Gastroesophageal sphincter (tissue), 4 donors: ENCODE results near the gene IYD. TPM values are rescaled to one million over a fixed set of nuclear protein-coding genes. Genes with fewer than 3 reads are reported as not detected.

Experiments used
- ATAC-seq: fragments of 150-250 bp; one replicate; pipeline ENCODE4 v1.9.1; 2016; ENCODE audit warnings: mild to moderate bottlenecking, moderate library complexity
- H3K27ac ChIP-seq, 4 donors: fragments of 200-600 bp; sonication (generic) in 3 of 4; 1 replicate in 3 of 4; 2 replicates in 1 of 4; pipeline ENCODE4 v1.5.1; 2016 to 2019
- H3K27me3 ChIP-seq: fragments of 200-600 bp; sonication (generic); one replicate; pipeline ENCODE4 v1.5.1; 2019
- H3K36me3 ChIP-seq, 2 donors: fragments of 200-600 bp; sonication (generic); one replicate each; pipeline ENCODE4 v1.5.1; 2019; ENCODE audit warnings: control low read depth in 1 of 2
- H3K4me1 ChIP-seq, 3 donors: fragments of 200-600 bp; sonication (generic); 1 replicate in 2 of 3; 2 replicates in 1 of 3; pipeline ENCODE4 v1.5.1; 2016 to 2019; ENCODE audit warnings: control low read depth in 2 of 3
- H3K4me3 ChIP-seq, 2 donors: fragments of 200-600 bp; sonication (generic); one replicate each; pipeline ENCODE4 v1.5.1; 2019; ENCODE audit warnings: mild to moderate bottlenecking in 1 of 2, moderate library complexity in 1 of 2
- H3K9me3 ChIP-seq, 3 donors: fragments of 200-600 bp; sonication (generic); one replicate each; pipeline ENCODE4 v1.5.1; 2017 to 2019; ENCODE audit warnings: control low read depth in 2 of 3
- EP300 ChIP-seq: sonication (generic); formaldehyde crosslinking; IDR thresholded peaks from one replicate; pipeline ENCODE4 v1.6.1; 2017; ENCODE audit warnings: antibody characterized with exemption, mild to moderate bottlenecking
- POLR2A ChIP-seq, 2 donors: fragments of 450-650 bp; IDR thresholded peaks; one replicate each; pipeline ENCODE4 v1.6.1; 2017; ENCODE audit warnings: antibody characterized with exemption in 2 of 2, mild to moderate bottlenecking in 2 of 2, moderate library complexity in 1 of 2
- POLR2AphosphoS5 ChIP-seq: sonication (generic); formaldehyde crosslinking; IDR thresholded peaks from one replicate; pipeline ENCODE4 v1.6.1; 2017; ENCODE audit warnings: antibody characterized with exemption
- WGBS, 2 donors: methylation state at CpG; one replicate each; pipeline ENCODE4 v1.1.5; 2018; ENCODE audit warnings: low coverage in 1 of 2; 5-methylcytosine and 5-hydroxymethylcytosine counted together
- total RNA-seq, 4 donors: library from RNA; depleted of rRNA; stranded (reverse); fragments of >200 nt; gene quantifications; one replicate each; pipeline ENCODE4 v1.1.0, GENCODE V29; 2016
- TF ChIP-seq, protein P1 (sequence below), 4 experiments: fragments of 200-600 bp in 2 of 4; fragments of 450-650 bp in 2 of 4; sonication (generic) in 1 of 4; IDR thresholded peaks; one replicate each; pipeline ENCODE4 v1.5.1; 2017 to 2019; ENCODE audit warnings: antibody characterized with exemption in 4 of 4, mild to moderate bottlenecking in 2 of 4, moderate library complexity in 2 of 4

The IYD gene
- total RNA-seq, 4 donors from 2014 or later = not detected

GRCh38 chr6:150417250-150417649, 48.4 kb downstream of the IYD start:
- no peak for ATAC-seq
- H3K27me3 ChIP-seq = peaks cover 7% of the 10 kb centered on the region
- no peaks in the 10 kb centered on the region for H3K9me3 ChIP-seq
- WGBS, 2 donors = 50 to 58% methylated on average over 3 to 4 of the region's 6 CpGs
- no peak overlapping the region for H3K27ac ChIP-seq
- H3K4me1 ChIP-seq = peaks cover 0 to 12% (median 0%) of the 10 kb centered on the region in 3 donors
- H3K36me3 ChIP-seq = no peaks in the 10 kb centered on the region
- no peak overlapping the region for H3K4me3 ChIP-seq
- TF ChIP-seq EP300 (no peak), POLR2A (IDR thresholded peaks at IDR 0.05) (no peak), POLR2AphosphoS5 (no peak)
- TF ChIP-seq, protein P1, sequence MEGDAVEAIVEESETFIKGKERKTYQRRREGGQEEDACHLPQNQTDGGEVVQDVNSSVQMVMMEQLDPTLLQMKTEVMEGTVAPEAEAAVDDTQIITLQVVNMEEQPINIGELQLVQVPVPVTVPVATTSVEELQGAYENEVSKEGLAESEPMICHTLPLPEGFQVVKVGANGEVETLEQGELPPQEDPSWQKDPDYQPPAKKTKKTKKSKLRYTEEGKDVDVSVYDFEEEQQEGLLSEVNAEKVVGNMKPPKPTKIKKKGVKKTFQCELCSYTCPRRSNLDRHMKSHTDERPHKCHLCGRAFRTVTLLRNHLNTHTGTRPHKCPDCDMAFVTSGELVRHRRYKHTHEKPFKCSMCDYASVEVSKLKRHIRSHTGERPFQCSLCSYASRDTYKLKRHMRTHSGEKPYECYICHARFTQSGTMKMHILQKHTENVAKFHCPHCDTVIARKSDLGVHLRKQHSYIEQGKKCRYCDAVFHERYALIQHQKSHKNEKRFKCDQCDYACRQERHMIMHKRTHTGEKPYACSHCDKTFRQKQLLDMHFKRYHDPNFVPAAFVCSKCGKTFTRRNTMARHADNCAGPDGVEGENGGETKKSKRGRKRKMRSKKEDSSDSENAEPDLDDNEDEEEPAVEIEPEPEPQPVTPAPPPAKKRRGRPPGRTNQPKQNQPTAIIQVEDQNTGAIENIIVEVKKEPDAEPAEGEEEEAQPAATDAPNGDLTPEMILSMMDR (IDR thresholded peaks at IDR 0.05) = no peak

- peaks cover 7% of the 10 kb centered on the region for H3K27me3 ChIP-seq
- H3K36me3 ChIP-seq = no peaks in the 10 kb centered on the region
- H3K27ac ChIP-seq = peak overlapping the region in 3 of 4 donors; percentile 34 to 73 (median 60)
- peak; percentile 79 for ATAC-seq
- 10% methylated on average over 12 of the region's 12 CpGs for WGBS, 2 donors
- H3K4me1 ChIP-seq = peaks cover 0 to 12% (median 0%) of the 10 kb centered on the region in 3 donors
- peak overlapping the region; percentile 17 to 48 for H3K4me3 ChIP-seq
- no peaks in the 10 kb centered on the region for H3K9me3 ChIP-seq
- TF ChIP-seq, protein P1 (IDR thresholded peaks at IDR 0.05) = peak; percentile 60 to 85 (median 76)
- no peak for TF ChIP-seq EP300
These were observed 49.4 kb downstream of the IYD start for GRCh38 chr6:150417899-150418826.

DNA sequence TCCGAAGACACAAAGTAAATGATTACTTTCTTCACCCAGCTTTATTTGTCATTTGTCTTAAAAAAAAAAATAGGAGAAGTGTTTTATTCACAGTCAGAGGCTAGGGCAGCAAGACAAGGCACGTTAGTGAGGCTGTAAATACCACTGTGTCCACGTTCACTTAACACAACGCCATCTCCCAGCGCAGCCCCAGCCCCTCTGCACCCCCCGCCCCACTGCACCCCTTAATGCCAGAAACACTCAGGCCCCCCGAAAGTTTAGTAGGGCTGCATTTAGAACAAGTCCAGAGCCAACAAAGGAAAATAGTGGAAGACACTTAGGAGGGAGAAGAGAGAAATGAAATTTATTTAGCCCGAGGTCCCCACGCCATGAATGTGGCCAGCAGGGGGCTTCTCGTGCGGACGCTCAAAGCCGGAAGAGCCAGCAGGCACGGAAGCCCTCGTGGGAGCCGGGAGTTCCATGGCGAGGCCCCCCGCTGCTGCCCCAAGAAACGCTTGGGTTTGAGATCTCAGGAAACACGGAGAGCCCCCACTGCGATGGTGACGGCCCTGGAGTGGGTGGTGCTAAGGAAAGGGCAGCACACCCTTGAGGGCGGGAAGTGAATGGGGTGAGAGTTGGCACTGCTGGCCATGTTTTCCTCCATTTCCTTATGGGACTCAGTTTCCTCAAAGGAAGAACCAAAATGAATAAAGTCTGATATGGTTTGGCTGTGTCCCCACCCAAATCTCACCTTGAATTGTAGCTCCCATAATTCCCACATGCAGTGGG, 50.2 kb downstream of the IYD start:
- peaks cover 7% of the 10 kb centered on the region for H3K27me3 ChIP-seq
- peak overlapping the region; percentile 17 to 48 for H3K4me3 ChIP-seq
- H3K4me1 ChIP-seq = peaks cover 0 to 12% (median 0%) of the 10 kb centered on the region in 3 donors
- H3K9me3 ChIP-seq = no peaks in the 10 kb centered on the region
- WGBS, 2 donors = 0 to 10% methylated on average over 5 to 10 of the region's 23 CpGs
- no peaks in the 10 kb centered on the region for H3K36me3 ChIP-seq
- peak; percentile 65 for ATAC-seq
- H3K27ac ChIP-seq = peak overlapping the region in 3 of 4 donors; percentile 34 to 73 (median 60)
- TF ChIP-seq, protein P1 (IDR thresholded peaks at IDR 0.05) = peak; percentile 62 to 87 (median 74)
- TF ChIP-seq POLR2A (IDR thresholded peaks at IDR 0.05) = no peak
- no peak for TF ChIP-seq POLR2AphosphoS5

DNA sequence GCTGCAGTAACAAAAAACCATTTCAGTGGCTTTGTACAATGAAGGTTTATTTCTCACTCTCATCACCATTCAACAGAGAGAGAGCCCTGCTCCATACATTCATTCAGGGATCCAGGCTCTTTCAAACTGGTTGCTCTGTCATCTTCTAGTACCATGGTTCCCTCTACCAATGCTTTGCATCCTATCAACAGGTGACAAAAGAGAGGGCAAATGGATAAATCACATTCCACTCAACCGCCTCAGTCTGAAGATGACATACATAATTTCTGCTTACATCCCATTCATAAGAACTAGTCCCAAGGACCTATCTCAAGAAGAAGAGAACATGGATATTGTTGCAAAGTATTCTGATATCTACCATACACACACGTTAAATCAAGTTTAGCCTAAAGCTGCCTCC, 51.6 kb downstream of the IYD start:
- peaks cover 0 to 12% (median 0%) of the 10 kb centered on the region in 3 donors for H3K4me1 ChIP-seq
- no peaks in the 10 kb centered on the region for H3K36me3 ChIP-seq
- ATAC-seq = no peak
- TF ChIP-seq POLR2AphosphoS5 (no peak), POLR2A (IDR thresholded peaks at IDR 0.05) (no peak), EP300 (no peak)
- TF ChIP-seq, protein P1 (IDR thresholded peaks at IDR 0.05) = no peak
- H3K27me3 ChIP-seq = peaks cover 7% of the 10 kb centered on the region
- H3K27ac ChIP-seq = no peak overlapping the region
- WGBS, 2 donors = 100% methylated on average over 2 of the region's 2 CpGs
- no peak overlapping the region for H3K4me3 ChIP-seq
- no peaks in the 10 kb centered on the region for H3K9me3 ChIP-seq
